HG03064 (cell line): Measurements from ENCODE around the gene LGALS9B.
"Not testable (repeated sequence)": the region's sequence is repeated elsewhere in the genome, so short reads cannot be mapped to it uniquely, and the experiment has no call there.

Source experiments
- ATAC-seq: cut with Tn5 transposase; IDR thresholded peaks from one replicate; pipeline ENCODE4 v1.9.1; 2021; ENCODE audit warnings: low read depth; ENCODE audit not compliant: unreplicated experiment

The LGALS9B gene

GRCh38 chr17:20418838-20419237, 48.5 kb downstream of the LGALS9B start:
- ATAC-seq = not testable (repeated sequence)

GRCh38 chr17:20417492-20418080, 49.8 kb downstream of the LGALS9B start:
- ATAC-seq = not testable (repeated sequence)

- ATAC-seq = not testable (repeated sequence)
Observed at GRCh38 chr17:20416381-20416911, 50.9 kb downstream of the LGALS9B start.

- ATAC-seq = not testable (repeated sequence)
Observed at GRCh38 chr17:20415479-20415878, 51.9 kb downstream of the LGALS9B start.

- not testable (repeated sequence) for ATAC-seq
Observed at GRCh38 chr17:20401306-20402022, 65.9 kb downstream of the LGALS9B start.

GRCh38 chr17:20400559-20401305, 66.6 kb downstream of the LGALS9B start:
- ATAC-seq = not testable (repeated sequence)
